ENCODE results near the gene DACT2.

Gene DACT2

DNA sequence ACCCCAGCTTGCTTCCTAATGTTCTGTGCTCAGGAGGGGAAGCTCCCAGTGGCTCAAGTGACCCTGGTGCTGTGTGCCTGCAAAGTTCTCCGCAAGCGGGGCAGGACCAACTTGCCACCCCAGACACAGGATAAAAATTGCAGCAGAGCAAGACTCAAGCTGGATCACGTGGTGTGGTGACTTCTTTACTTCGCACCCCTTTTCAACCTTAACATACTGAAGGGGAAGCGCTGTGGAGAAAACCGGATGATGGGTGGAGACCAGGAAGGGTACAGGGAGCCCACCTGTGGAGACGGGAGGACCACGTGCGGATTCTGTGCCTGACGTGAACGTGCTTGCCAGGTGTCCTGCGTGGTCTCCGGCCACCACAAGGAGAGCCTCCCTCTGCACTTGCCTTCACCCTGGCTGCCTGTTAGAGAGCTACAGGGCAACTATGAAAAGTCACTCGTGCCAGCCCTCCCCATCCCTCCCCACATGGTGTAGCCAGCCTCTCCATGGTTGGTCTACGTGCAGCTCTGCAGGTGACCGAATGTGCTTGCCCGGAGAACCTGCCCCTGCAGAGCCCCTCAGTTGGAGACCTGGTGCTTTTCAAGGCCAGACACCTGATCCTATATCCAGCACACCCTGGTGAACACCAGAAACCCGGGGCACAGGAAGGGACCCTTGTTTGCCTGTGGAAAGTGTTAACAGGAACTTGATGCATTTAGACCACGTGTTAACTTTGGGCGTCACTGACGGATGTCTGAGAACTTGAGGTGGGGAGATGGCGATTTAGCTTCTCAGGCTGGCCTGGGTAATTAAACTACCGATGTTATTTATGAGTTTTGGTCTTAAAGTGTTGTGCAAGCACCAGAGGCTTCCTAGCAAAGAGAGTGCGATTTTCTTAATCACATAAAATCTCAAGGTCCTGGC lies 23.9 kb upstream of the DACT2 start:
- ATAC-seq = no peak
- TF ChIP-seq BACH2 (CRISPR knock-in tag; IDR thresholded peaks at IDR 0.05; ENCODE audit: borderline replicate concordance) = no peak
- TF ChIP-seq ZNF70 (CRISPR knock-in tag; IDR thresholded peaks at IDR 0.05) = no peak
- TF ChIP-seq ESRRG (CRISPR knock-in tag; IDR thresholded peaks at IDR 0.05) = no peak
- no peak for TF ChIP-seq ZFP30 (CRISPR knock-in tag; IDR thresholded peaks at IDR 0.05)
- TF ChIP-seq, protein P1, sequence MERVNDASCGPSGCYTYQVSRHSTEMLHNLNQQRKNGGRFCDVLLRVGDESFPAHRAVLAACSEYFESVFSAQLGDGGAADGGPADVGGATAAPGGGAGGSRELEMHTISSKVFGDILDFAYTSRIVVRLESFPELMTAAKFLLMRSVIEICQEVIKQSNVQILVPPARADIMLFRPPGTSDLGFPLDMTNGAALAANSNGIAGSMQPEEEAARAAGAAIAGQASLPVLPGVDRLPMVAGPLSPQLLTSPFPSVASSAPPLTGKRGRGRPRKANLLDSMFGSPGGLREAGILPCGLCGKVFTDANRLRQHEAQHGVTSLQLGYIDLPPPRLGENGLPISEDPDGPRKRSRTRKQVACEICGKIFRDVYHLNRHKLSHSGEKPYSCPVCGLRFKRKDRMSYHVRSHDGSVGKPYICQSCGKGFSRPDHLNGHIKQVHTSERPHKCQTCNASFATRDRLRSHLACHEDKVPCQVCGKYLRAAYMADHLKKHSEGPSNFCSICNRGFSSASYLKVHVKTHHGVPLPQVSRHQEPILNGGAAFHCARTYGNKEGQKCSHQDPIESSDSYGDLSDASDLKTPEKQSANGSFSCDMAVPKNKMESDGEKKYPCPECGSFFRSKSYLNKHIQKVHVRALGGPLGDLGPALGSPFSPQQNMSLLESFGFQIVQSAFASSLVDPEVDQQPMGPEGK (CRISPR knock-in tag; IDR thresholded peaks at IDR 0.05; ENCODE audit: borderline replicate concordance) = no peak
- no peak for TF ChIP-seq ZNF8 (CRISPR knock-in tag; IDR thresholded peaks at IDR 0.05)
- TF ChIP-seq ZFP3 (CRISPR knock-in tag; IDR thresholded peaks at IDR 0.05) = no peak
- TF ChIP-seq, protein P2, sequence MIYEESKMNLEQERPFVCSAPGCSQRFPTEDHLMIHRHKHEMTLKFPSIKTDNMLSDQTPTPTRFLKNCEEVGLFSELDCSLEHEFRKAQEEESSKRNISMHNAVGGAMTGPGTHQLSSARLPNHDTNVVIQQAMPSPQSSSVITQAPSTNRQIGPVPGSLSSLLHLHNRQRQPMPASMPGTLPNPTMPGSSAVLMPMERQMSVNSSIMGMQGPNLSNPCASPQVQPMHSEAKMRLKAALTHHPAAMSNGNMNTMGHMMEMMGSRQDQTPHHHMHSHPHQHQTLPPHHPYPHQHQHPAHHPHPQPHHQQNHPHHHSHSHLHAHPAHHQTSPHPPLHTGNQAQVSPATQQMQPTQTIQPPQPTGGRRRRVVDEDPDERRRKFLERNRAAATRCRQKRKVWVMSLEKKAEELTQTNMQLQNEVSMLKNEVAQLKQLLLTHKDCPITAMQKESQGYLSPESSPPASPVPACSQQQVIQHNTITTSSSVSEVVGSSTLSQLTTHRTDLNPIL (CRISPR knock-in tag; IDR thresholded peaks at IDR 0.05; ENCODE audit: low read depth) = no peak

DNA sequence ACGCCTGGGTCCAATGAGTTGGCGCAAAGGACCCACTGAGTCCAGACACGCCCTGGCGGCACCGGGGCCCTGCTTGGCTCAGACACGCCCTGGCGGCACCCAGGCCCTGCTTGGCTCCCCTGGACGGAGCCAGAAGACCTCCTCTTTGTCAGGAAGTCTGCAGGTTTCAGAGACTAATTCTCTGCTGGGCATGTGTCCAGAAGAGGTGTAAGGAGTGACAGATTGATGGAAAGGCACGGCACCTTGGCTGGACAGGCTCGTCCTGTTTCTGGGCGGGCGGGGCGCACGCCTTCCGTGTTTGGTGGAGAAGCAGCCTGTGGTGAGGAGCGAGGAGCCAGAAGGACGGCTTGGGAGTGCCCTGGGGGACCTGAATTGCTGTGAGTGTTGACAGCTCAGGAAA lies 23.1 kb upstream of the DACT2 start:
- ATAC-seq = no peak
- no peak for TF ChIP-seq TOX (CRISPR knock-in tag; IDR thresholded peaks at IDR 0.05; ENCODE audit: borderline replicate concordance)
- no peak for TF ChIP-seq ZNF8 (CRISPR knock-in tag; IDR thresholded peaks at IDR 0.05)
- TF ChIP-seq RARB (CRISPR knock-in tag; IDR thresholded peaks at IDR 0.05) = no peak
- TF ChIP-seq ZFP30 (CRISPR knock-in tag; IDR thresholded peaks at IDR 0.05) = no peak
- no peak for TF ChIP-seq CSDC2 (CRISPR knock-in tag; IDR thresholded peaks at IDR 0.05)
- no peak for TF ChIP-seq SNAI2 (CRISPR knock-in tag; IDR thresholded peaks at IDR 0.05)
- TF ChIP-seq, protein P3, sequence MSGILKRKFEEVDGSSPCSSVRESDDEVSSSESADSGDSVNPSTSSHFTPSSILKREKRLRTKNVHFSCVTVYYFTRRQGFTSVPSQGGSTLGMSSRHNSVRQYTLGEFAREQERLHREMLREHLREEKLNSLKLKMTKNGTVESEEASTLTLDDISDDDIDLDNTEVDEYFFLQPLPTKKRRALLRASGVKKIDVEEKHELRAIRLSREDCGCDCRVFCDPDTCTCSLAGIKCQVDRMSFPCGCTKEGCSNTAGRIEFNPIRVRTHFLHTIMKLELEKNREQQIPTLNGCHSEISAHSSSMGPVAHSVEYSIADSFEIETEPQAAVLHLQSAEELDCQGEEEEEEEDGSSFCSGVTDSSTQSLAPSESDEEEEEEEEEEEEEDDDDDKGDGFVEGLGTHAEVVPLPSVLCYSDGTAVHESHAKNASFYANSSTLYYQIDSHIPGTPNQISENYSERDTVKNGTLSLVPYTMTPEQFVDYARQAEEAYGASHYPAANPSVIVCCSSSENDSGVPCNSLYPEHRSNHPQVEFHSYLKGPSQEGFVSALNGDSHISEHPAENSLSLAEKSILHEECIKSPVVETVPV (CRISPR knock-in tag; IDR thresholded peaks at IDR 0.05) = no peak
- no peak for TF ChIP-seq GLIS3 (CRISPR knock-in tag; IDR thresholded peaks at IDR 0.05)
- TF ChIP-seq, protein P4, sequence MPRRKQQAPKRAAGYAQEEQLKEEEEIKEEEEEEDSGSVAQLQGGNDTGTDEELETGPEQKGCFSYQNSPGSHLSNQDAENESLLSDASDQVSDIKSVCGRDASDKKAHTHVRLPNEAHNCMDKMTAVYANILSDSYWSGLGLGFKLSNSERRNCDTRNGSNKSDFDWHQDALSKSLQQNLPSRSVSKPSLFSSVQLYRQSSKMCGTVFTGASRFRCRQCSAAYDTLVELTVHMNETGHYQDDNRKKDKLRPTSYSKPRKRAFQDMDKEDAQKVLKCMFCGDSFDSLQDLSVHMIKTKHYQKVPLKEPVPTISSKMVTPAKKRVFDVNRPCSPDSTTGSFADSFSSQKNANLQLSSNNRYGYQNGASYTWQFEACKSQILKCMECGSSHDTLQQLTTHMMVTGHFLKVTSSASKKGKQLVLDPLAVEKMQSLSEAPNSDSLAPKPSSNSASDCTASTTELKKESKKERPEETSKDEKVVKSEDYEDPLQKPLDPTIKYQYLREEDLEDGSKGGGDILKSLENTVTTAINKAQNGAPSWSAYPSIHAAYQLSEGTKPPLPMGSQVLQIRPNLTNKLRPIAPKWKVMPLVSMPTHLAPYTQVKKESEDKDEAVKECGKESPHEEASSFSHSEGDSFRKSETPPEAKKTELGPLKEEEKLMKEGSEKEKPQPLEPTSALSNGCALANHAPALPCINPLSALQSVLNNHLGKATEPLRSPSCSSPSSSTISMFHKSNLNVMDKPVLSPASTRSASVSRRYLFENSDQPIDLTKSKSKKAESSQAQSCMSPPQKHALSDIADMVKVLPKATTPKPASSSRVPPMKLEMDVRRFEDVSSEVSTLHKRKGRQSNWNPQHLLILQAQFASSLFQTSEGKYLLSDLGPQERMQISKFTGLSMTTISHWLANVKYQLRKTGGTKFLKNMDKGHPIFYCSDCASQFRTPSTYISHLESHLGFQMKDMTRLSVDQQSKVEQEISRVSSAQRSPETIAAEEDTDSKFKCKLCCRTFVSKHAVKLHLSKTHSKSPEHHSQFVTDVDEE (CRISPR knock-in tag; IDR thresholded peaks at IDR 0.05) = no peak
- TF ChIP-seq OSR1 (CRISPR knock-in tag; IDR thresholded peaks at IDR 0.05) = no peak
- no peak for TF ChIP-seq ZNF70 (CRISPR knock-in tag; IDR thresholded peaks at IDR 0.05)
- TF ChIP-seq, protein P1 (CRISPR knock-in tag; IDR thresholded peaks at IDR 0.05; ENCODE audit: borderline replicate concordance) = no peak
- TF ChIP-seq, protein P2 (CRISPR knock-in tag; IDR thresholded peaks at IDR 0.05; ENCODE audit: low read depth) = no peak
- no peak for TF ChIP-seq TCF4 (CRISPR knock-in tag; IDR thresholded peaks at IDR 0.05; ENCODE audit: borderline replicate concordance)
- TF ChIP-seq ESRRG (CRISPR knock-in tag; IDR thresholded peaks at IDR 0.05) = no peak
- no peak for TF ChIP-seq ZC3H10 (CRISPR knock-in tag; IDR thresholded peaks at IDR 0.05)
- TF ChIP-seq, protein P5, sequence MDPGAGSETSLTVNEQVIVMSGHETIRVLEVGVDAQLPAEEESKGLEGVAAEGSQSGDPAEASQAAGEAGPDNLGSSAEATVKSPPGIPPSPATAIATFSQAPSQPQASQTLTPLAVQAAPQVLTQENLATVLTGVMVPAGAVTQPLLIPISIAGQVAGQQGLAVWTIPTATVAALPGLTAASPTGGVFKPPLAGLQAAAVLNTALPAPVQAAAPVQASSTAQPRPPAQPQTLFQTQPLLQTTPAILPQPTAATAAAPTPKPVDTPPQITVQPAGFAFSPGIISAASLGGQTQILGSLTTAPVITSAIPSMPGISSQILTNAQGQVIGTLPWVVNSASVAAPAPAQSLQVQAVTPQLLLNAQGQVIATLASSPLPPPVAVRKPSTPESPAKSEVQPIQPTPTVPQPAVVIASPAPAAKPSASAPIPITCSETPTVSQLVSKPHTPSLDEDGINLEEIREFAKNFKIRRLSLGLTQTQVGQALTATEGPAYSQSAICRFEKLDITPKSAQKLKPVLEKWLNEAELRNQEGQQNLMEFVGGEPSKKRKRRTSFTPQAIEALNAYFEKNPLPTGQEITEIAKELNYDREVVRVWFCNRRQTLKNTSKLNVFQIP (CRISPR knock-in tag; IDR thresholded peaks at IDR 0.05; ENCODE audit: borderline replicate concordance, low read depth) = no peak
